GM12878 (cell line): ENCODE results near the gene SRP54. TPM values are rescaled to one million over a fixed set of nuclear protein-coding genes. Genes with fewer than 3 reads are reported as not detected.

Source experiments
- BMI1 ChIP-seq: fragments of 450-650 bp; IDR thresholded peaks from 2 replicates; pipeline ENCODE4 v1.6.1; 2016; ENCODE audit warnings: mild to moderate bottlenecking, moderate library complexity, borderline replicate concordance
- ESRRA ChIP-seq: IDR thresholded peaks from 2 replicates; pipeline ENCODE4 v1.6.1; 2012; ENCODE audit warnings: mild to moderate bottlenecking, low read length, improper control_type of control experiment
- KDM1A ChIP-seq: fragments of 200-600 bp; sonication (generic); IDR thresholded peaks from 2 replicates; pipeline ENCODE4 v1.6.1; 2016; ENCODE audit warnings: borderline replicate concordance
- MLLT1 ChIP-seq: fragments of 450-650 bp; IDR thresholded peaks from 2 replicates; pipeline ENCODE4 v1.6.1; 2016; ENCODE audit warnings: mild to moderate bottlenecking
- MTA3 ChIP-seq: IDR thresholded peaks from 2 replicates; pipeline ENCODE4 v1.6.1; 2012; ENCODE audit warnings: low read length, inconsistent platforms, borderline replicate concordance
- NFIC ChIP-seq: IDR thresholded peaks from 2 replicates; pipeline ENCODE4 v1.6.1; 2012; ENCODE audit warnings: low read depth, mild to moderate bottlenecking, inconsistent platforms, low read length, moderate library complexity
- SMARCA5 ChIP-seq: fragments of 450-650 bp; IDR thresholded peaks from 2 replicates; pipeline ENCODE4 v1.6.1; 2017; ENCODE audit warnings: mild to moderate bottlenecking
- SRF ChIP-seq, 2 experiments: IDR thresholded peaks; 2 replicates each; pipeline ENCODE4 v1.6.1; 2011; ENCODE audit warnings: low read depth in 2 of 2, low read length in 2 of 2, mild to moderate bottlenecking in 1 of 2, moderate library complexity in 1 of 2
- STAT1 ChIP-seq: fragments of 450-650 bp; conservative IDR thresholded peaks from 2 replicates; pipeline ENCODE4 v1.6.1; 2014; ENCODE audit warnings: antibody characterized with exemption, mild to moderate bottlenecking
- TAF1 ChIP-seq: IDR thresholded peaks from 2 replicates; pipeline ENCODE4 v1.6.1; 2011; ENCODE audit warnings: mild to moderate bottlenecking, low read depth, low read length, borderline replicate concordance
- ZNF24 ChIP-seq: fragments of 450-650 bp; IDR thresholded peaks from 2 replicates; pipeline ENCODE4 v1.6.1; 2017; ENCODE audit warnings: antibody characterized with exemption, mild to moderate bottlenecking
- ZNF592 ChIP-seq: fragments of 450-650 bp; IDR thresholded peaks from 2 replicates; pipeline ENCODE4 v1.6.1; 2017; ENCODE audit warnings: mild to moderate bottlenecking, moderate library complexity
- ZNF687 ChIP-seq: fragments of 450-650 bp; IDR thresholded peaks from 2 replicates; pipeline ENCODE4 v1.6.1; 2017; ENCODE audit warnings: mild to moderate bottlenecking, moderate library complexity
- polyA plus RNA-seq, 11 experiments: library from polyadenylated mRNA; depleted of rRNA in 4 of 11; unstranded in 6 of 11; stranded (reverse) in 5 of 11; fragments of >200 nt; fragmentation: Nextera tagmentation in 4 of 11; fragmentation: Illumina TruSeq in 1 of 11; extraction: Ambion mirVana in 4 of 11; extraction: Trizol in 1 of 11; gene quantifications; 1 replicate in 1 of 11; 2 replicates in 10 of 11; pipeline versions ENCODE4 v1.2.1 to v1.2.3, GENCODE V29; 2011 to 2016; ENCODE audit warnings: inconsistent platforms in 2 of 11, missing spikeins in 2 of 11, low read depth in 1 of 11
- total RNA-seq, 4 experiments: library from RNA; depleted of rRNA in 3 of 4; stranded (reverse); fragments of >200 nt in 3 of 4; fragmentation: Illumina TruSeq in 1 of 4; extraction: Trizol in 1 of 4; gene quantifications; 2 replicates each; pipeline versions ENCODE4 v1.2.1 to v1.2.3, GENCODE V29; 2013 to 2021
- TF ChIP-seq, protein P1 (sequence below): IDR thresholded peaks from 2 replicates; pipeline ENCODE4 v1.6.1; 2011; ENCODE audit warnings: borderline replicate concordance, low read depth, mild to moderate bottlenecking, moderate library complexity, low read length; ENCODE audit not compliant: insufficient read depth, poor library complexity, severe bottlenecking
- TF ChIP-seq, protein P2 (sequence below): fragments of 450-650 bp; IDR thresholded peaks from 2 replicates; pipeline ENCODE4 v1.6.1; 2017; ENCODE audit warnings: mild to moderate bottlenecking

Gene SRP54
- total and polyA plus RNA-seq, 10 of the 15 experiments (the other 5 are each of a cell fraction or from before 2014, with no cell fraction given) = 54.1 to 130 (median 72.3) TPM

- peak; percentile 82 for TF ChIP-seq ZNF687
- 0 out of 2 replicates have a peak, but pooled peaks have one; percentile 56 for TF ChIP-seq STAT1
- no peak for TF ChIP-seq ESRRA
- TF ChIP-seq, protein P1, sequence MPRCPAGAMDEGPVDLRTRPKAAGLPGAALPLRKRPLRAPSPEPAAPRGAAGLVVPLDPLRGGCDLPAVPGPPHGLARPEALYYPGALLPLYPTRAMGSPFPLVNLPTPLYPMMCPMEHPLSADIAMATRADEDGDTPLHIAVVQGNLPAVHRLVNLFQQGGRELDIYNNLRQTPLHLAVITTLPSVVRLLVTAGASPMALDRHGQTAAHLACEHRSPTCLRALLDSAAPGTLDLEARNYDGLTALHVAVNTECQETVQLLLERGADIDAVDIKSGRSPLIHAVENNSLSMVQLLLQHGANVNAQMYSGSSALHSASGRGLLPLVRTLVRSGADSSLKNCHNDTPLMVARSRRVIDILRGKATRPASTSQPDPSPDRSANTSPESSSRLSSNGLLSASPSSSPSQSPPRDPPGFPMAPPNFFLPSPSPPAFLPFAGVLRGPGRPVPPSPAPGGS = peak; percentile 4
- TF ChIP-seq, protein P2, sequence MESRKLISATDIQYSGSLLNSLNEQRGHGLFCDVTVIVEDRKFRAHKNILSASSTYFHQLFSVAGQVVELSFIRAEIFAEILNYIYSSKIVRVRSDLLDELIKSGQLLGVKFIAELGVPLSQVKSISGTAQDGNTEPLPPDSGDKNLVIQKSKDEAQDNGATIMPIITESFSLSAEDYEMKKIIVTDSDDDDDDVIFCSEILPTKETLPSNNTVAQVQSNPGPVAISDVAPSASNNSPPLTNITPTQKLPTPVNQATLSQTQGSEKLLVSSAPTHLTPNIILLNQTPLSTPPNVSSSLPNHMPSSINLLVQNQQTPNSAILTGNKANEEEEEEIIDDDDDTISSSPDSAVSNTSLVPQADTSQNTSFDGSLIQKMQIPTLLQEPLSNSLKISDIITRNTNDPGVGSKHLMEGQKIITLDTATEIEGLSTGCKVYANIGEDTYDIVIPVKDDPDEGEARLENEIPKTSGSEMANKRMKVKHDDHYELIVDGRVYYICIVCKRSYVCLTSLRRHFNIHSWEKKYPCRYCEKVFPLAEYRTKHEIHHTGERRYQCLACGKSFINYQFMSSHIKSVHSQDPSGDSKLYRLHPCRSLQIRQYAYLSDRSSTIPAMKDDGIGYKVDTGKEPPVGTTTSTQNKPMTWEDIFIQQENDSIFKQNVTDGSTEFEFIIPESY = no peak
- TF ChIP-seq SRF (IDR thresholded peaks at IDR 0.05; ENCODE audit: low read depth in 2 of 2, low read length in 2 of 2) = peak in 1 of 2 experiments; percentile 60; a peak in 2 of 4 replicates
- TF ChIP-seq BMI1 = no peak
- no peak for TF ChIP-seq ZNF24
- TF ChIP-seq MTA3 = no peak
- no peak; the same call in 1 of the 2 replicates for TF ChIP-seq ZNF592
- TF ChIP-seq NFIC = no peak
- peak; percentile 96 for TF ChIP-seq MLLT1
- 0 out of 2 replicates have a peak, but pooled peaks have one; percentile 52 for TF ChIP-seq SMARCA5
- no peak for TF ChIP-seq KDM1A
- peak; percentile 35; the same call in 1 of the 2 replicates for TF ChIP-seq TAF1
Observed at GRCh38 chr14:35046048-35046750, 63.4 kb downstream of the SRP54 start, which contains the start of gene FAM177A1 (continued).
